Measurements from ENCODE around the gene INSR. TPM values are rescaled to one million over a fixed set of nuclear protein-coding genes. Genes with fewer than 3 reads are reported as not detected.

Gene INSR
- total RNA-seq, 1 experiment from 2014 or later = 8.4 TPM

- DNase-seq = no peak
- Mint-ChIP-seq H3K9me3 (ENCODE audit: low read depth, unreplicated experiment) (no peaks in the 10 kb centered on the region), H3K4me1 (ENCODE audit: low read depth, unreplicated experiment) (no peaks in the 10 kb centered on the region), H3K4me3 (ENCODE audit: low read depth, unreplicated experiment) (no peak overlapping the region), H3K27ac (ENCODE audit: unreplicated experiment) (no peak overlapping the region), H3K36me3 (ENCODE audit: insufficient read depth, unreplicated experiment) (peaks cover 5% of the 10 kb centered on the region), H3K27me3 (ENCODE audit: unreplicated experiment) (peaks cover 26% of the 10 kb centered on the region)
- CTCF ChIA-PET = no interaction called here
- intact Hi-C loops (cut with micrococcal nuclease; ENCODE audit: unreplicated experiment) = no loop called here
- BruUV-seq (replicated peaks) = no TSS peak
- TF ChIP-seq CTCF (IDR thresholded peaks at IDR 0.05; ENCODE audit: unreplicated experiment) = no peak
These were observed 43.4 kb upstream of the INSR start for GRCh38 chr19:7337380-7338194.

- Mint-ChIP-seq H3K9me3 (ENCODE audit: low read depth, unreplicated experiment) (no peaks in the 10 kb centered on the region), H3K4me3 (ENCODE audit: low read depth, unreplicated experiment) (no peak overlapping the region), H3K4me1 (ENCODE audit: low read depth, unreplicated experiment) (no peaks in the 10 kb centered on the region), H3K27me3 (ENCODE audit: unreplicated experiment) (peaks cover 26% of the 10 kb centered on the region), H3K27ac (ENCODE audit: unreplicated experiment) (no peak overlapping the region), H3K36me3 (ENCODE audit: insufficient read depth, unreplicated experiment) (peaks cover 5% of the 10 kb centered on the region)
- no peak for DNase-seq
- intact Hi-C loops (cut with micrococcal nuclease; ENCODE audit: unreplicated experiment) = no loop called here
- CTCF ChIA-PET = interaction anchor here (0.6 kb wide), 1 partner anchor 29 kb away, joined by 5 read pairs; no protein-coding TSS in a partner anchor
- TF ChIP-seq CTCF (IDR thresholded peaks at IDR 0.05; ENCODE audit: unreplicated experiment) = no peak
- BruUV-seq (replicated peaks) = no TSS peak
These were observed 42.2 kb upstream of the INSR start for GRCh38 chr19:7336321-7336973.

- CTCF ChIA-PET = interaction anchor here (0.7 kb wide), 1 partner anchor 172 kb away, joined by 3 read pairs; no protein-coding TSS in a partner anchor
- H3K27ac Mint-ChIP-seq (ENCODE audit: unreplicated experiment) = no peak overlapping the region
- no peaks in the 10 kb centered on the region for H3K9me3 Mint-ChIP-seq (ENCODE audit: low read depth, unreplicated experiment)
These were observed 39.2 kb upstream of the INSR start for GRCh38 chr19:7333198-7334118.

More at GRCh38 chr19:7333198-7334118, 39.2 kb upstream of the INSR start:
- BruUV-seq (replicated peaks) = no TSS peak
- no peaks in the 10 kb centered on the region for H3K4me1 Mint-ChIP-seq (ENCODE audit: low read depth, unreplicated experiment)
- H3K36me3 Mint-ChIP-seq (ENCODE audit: insufficient read depth, unreplicated experiment) = no peaks in the 10 kb centered on the region
- TF ChIP-seq CTCF (IDR thresholded peaks at IDR 0.05; ENCODE audit: unreplicated experiment) = no peak
- DNase-seq = peak; percentile 16
- peaks cover 20% of the 10 kb centered on the region for H3K27me3 Mint-ChIP-seq (ENCODE audit: unreplicated experiment)
- intact Hi-C loops (cut with micrococcal nuclease; ENCODE audit: unreplicated experiment) = no loop called here
- no peak overlapping the region for H3K4me3 Mint-ChIP-seq (ENCODE audit: low read depth, unreplicated experiment)
